ENCODE results near the gene FAAH. TPM values are rescaled to one million over a fixed set of nuclear protein-coding genes. Genes with fewer than 3 reads are reported as not detected.

FAAH gene
- total and polyA plus RNA-seq, 2 donors (not counting 1 experiment from before 2014, with no cell fraction given): 0.61 to 1.7 TPM

DNA sequence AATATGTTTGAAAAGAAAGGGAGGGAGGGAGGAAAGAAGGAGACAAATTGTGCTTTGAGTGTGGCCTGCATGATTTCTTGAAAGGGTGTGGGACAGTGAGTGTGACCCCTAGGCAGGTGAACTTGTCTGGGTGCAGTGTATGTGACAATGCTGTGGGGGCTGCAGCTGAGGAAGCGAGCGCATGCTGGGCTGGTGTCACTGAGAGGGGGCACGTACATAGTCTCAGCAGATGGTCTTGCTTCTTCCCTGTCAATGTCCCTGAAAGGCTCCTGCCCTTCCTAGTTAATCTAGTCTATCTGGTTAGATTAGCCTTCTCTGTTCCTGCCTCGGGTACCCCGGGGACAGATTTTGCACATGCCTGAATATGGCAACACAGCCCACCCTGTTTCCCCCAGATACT is 9.8 kb downstream of the FAAH start:
- Histone ChIP-seq H3K4me2 (ENCODE audit: extremely low read depth, insufficient read depth, low read length) (no peak overlapping the region), H2AFZ (ENCODE audit: low read length) (no peak overlapping the region), H3K27me3 (ENCODE audit: control insufficient read depth, insufficient read depth, low read length) (no peaks in the 10 kb centered on the region), H3K4me1 (ENCODE audit: control insufficient read depth, extremely low read depth, insufficient read depth, low read length) (no peaks in the 10 kb centered on the region), H3K9me3 (ENCODE audit: control insufficient read depth, insufficient read depth, low read depth, low read length) (no peaks in the 10 kb centered on the region), H3K4me3 (replicated peaks in 1 of 4; ENCODE audit: control extremely low read depth in 1 of 4, insufficient read depth in 1 of 4, low read depth in 3 of 4, low read length in 4 of 4) (no peak overlapping the region), H3K9ac (ENCODE audit: insufficient read depth, low read length) (no peak overlapping the region), H4K20me1 (ENCODE audit: control insufficient read depth, extremely low read depth, insufficient read depth, low read length) (no peaks in the 10 kb centered on the region), H3K27ac (ENCODE audit: insufficient read depth, low read length) (no peak overlapping the region), H3K79me2 (ENCODE audit: control insufficient read depth, insufficient read depth, low read length) (no peaks in the 10 kb centered on the region), H3K36me3 (ENCODE audit: control insufficient read depth, insufficient read depth, low read length) (no peaks in the 10 kb centered on the region)
- TF ChIP-seq EZH2 (IDR thresholded peaks at IDR 0.05; ENCODE audit: low read length, missing control alignments): no peak
- TF ChIP-seq, protein P1, sequence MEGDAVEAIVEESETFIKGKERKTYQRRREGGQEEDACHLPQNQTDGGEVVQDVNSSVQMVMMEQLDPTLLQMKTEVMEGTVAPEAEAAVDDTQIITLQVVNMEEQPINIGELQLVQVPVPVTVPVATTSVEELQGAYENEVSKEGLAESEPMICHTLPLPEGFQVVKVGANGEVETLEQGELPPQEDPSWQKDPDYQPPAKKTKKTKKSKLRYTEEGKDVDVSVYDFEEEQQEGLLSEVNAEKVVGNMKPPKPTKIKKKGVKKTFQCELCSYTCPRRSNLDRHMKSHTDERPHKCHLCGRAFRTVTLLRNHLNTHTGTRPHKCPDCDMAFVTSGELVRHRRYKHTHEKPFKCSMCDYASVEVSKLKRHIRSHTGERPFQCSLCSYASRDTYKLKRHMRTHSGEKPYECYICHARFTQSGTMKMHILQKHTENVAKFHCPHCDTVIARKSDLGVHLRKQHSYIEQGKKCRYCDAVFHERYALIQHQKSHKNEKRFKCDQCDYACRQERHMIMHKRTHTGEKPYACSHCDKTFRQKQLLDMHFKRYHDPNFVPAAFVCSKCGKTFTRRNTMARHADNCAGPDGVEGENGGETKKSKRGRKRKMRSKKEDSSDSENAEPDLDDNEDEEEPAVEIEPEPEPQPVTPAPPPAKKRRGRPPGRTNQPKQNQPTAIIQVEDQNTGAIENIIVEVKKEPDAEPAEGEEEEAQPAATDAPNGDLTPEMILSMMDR (conservative IDR thresholded peaks at IDR 0.05 in 1 of 2, IDR thresholded peaks at IDR 0.05 in 1 of 2; ENCODE audit: low read depth in 1 of 2, low read length in 2 of 2): no peak
- DNase-seq (ENCODE audit: low read depth in 2 of 2): no peak

DNA sequence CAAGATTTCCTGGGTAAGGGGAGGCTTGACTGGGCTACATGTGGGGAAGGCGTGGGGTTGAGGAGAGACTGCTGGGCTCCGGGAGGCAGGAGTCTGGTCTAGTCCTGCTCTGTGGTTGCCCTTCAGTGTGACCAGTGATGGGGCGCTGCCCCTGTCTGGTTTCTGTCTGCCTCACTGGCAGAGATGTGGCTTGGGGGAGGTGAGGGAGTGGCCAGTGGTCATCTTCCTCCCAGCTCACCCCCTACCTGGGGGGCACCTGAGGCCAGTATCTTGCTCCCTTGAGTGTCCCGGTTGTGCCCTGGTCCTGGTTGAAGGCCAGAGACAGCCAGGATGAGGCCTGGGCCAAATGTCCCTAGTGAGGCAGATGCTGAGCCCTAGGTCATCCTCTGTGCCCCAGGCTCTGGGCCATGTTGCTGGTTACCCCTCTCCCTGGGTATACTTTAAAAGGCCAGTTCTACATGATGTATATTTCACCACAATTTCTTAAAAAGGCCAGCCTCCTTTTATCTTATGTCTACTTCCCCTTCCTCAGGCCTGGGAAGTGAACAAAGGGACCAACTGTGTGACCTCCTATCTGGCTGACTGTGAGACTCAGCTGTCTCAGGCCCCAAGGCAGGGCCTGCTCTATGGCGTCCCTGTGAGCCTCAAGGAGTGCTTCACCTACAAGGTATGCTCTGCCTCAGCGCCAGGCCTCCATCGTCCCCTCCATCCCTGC is 10.5 kb downstream of the FAAH start:
- no peak overlapping the region for H3K4me2 ChIP-seq (ENCODE audit: extremely low read depth, insufficient read depth, low read length)
- H3K27ac ChIP-seq (ENCODE audit: insufficient read depth, low read length): no peak overlapping the region
- no peak for DNase-seq (ENCODE audit: low read depth in 2 of 2)
- TF ChIP-seq, protein P1 (conservative IDR thresholded peaks at IDR 0.05 in 1 of 2, IDR thresholded peaks at IDR 0.05 in 1 of 2; ENCODE audit: low read depth in 1 of 2, low read length in 2 of 2): no peak
- TF ChIP-seq EZH2 (IDR thresholded peaks at IDR 0.05; ENCODE audit: low read length, missing control alignments): no peak
- H2AFZ ChIP-seq (ENCODE audit: low read length): no peak overlapping the region
- H3K36me3 ChIP-seq (ENCODE audit: control insufficient read depth, insufficient read depth, low read length): no peaks in the 10 kb centered on the region
- H3K9ac ChIP-seq (ENCODE audit: insufficient read depth, low read length): no peak overlapping the region
- H4K20me1 ChIP-seq (ENCODE audit: control insufficient read depth, extremely low read depth, insufficient read depth, low read length): no peaks in the 10 kb centered on the region
- H3K27me3 ChIP-seq (ENCODE audit: control insufficient read depth, insufficient read depth, low read length): no peaks in the 10 kb centered on the region
- no peaks in the 10 kb centered on the region for H3K9me3 ChIP-seq (ENCODE audit: control insufficient read depth, insufficient read depth, low read depth, low read length)
- H3K79me2 ChIP-seq (ENCODE audit: control insufficient read depth, insufficient read depth, low read length): no peaks in the 10 kb centered on the region
- no peak overlapping the region for H3K4me3 ChIP-seq (replicated peaks in 1 of 4; ENCODE audit: control extremely low read depth in 1 of 4, insufficient read depth in 1 of 4, low read depth in 3 of 4, low read length in 4 of 4)
- no peaks in the 10 kb centered on the region for H3K4me1 ChIP-seq (ENCODE audit: control insufficient read depth, extremely low read depth, insufficient read depth, low read length)

DNA sequence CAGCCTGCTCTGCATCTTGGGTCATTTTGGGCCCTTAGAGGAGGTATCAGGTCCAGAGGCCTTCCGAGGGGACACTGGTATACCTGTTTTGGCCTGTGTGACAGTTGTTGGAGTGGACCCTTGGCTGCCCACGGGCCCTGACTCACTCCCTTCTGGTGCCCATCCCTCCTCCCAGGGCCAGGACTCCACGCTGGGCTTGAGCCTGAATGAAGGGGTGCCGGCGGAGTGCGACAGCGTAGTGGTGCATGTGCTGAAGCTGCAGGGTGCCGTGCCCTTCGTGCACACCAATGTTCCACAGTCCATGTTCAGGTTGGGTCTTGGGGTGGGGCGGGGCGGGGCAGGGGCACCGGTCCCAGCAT is 11.1 kb downstream of the FAAH start:
- no peaks in the 10 kb centered on the region for H3K36me3 ChIP-seq (ENCODE audit: control insufficient read depth, insufficient read depth, low read length)
- no peak for DNase-seq (ENCODE audit: low read depth in 2 of 2)
- H4K20me1 ChIP-seq (ENCODE audit: control insufficient read depth, extremely low read depth, insufficient read depth, low read length): no peaks in the 10 kb centered on the region
- H3K4me1 ChIP-seq (ENCODE audit: control insufficient read depth, extremely low read depth, insufficient read depth, low read length): no peaks in the 10 kb centered on the region
- H2AFZ ChIP-seq (ENCODE audit: low read length): no peak overlapping the region
- H3K9me3 ChIP-seq (ENCODE audit: control insufficient read depth, insufficient read depth, low read depth, low read length): no peaks in the 10 kb centered on the region
- H3K79me2 ChIP-seq (ENCODE audit: control insufficient read depth, insufficient read depth, low read length): no peaks in the 10 kb centered on the region
- H3K9ac ChIP-seq (ENCODE audit: insufficient read depth, low read length): no peak overlapping the region
- H3K4me2 ChIP-seq (ENCODE audit: extremely low read depth, insufficient read depth, low read length): no peak overlapping the region
- H3K4me3 ChIP-seq (replicated peaks in 1 of 4; ENCODE audit: control extremely low read depth in 1 of 4, insufficient read depth in 1 of 4, low read depth in 3 of 4, low read length in 4 of 4): no peak overlapping the region
- H3K27ac ChIP-seq (ENCODE audit: insufficient read depth, low read length): no peak overlapping the region
- TF ChIP-seq, protein P1 (conservative IDR thresholded peaks at IDR 0.05 in 1 of 2, IDR thresholded peaks at IDR 0.05 in 1 of 2; ENCODE audit: low read depth in 1 of 2, low read length in 2 of 2): no peak
- TF ChIP-seq EZH2 (IDR thresholded peaks at IDR 0.05; ENCODE audit: low read length, missing control alignments): no peak
- H3K27me3 ChIP-seq (ENCODE audit: control insufficient read depth, insufficient read depth, low read length): no peaks in the 10 kb centered on the region
